GM19452 (cell line): Measurements from ENCODE around the gene HIC2.
"Not testable (repeated sequence)": the region's sequence is repeated elsewhere in the genome, so short reads cannot be mapped to it uniquely, and the experiment has no call there.

Experiments used
- ATAC-seq: cut with Tn5 transposase; IDR thresholded peaks from one replicate; pipeline ENCODE4 v1.9.1; 2021; ENCODE audit not compliant: unreplicated experiment

The HIC2 gene

DNA sequence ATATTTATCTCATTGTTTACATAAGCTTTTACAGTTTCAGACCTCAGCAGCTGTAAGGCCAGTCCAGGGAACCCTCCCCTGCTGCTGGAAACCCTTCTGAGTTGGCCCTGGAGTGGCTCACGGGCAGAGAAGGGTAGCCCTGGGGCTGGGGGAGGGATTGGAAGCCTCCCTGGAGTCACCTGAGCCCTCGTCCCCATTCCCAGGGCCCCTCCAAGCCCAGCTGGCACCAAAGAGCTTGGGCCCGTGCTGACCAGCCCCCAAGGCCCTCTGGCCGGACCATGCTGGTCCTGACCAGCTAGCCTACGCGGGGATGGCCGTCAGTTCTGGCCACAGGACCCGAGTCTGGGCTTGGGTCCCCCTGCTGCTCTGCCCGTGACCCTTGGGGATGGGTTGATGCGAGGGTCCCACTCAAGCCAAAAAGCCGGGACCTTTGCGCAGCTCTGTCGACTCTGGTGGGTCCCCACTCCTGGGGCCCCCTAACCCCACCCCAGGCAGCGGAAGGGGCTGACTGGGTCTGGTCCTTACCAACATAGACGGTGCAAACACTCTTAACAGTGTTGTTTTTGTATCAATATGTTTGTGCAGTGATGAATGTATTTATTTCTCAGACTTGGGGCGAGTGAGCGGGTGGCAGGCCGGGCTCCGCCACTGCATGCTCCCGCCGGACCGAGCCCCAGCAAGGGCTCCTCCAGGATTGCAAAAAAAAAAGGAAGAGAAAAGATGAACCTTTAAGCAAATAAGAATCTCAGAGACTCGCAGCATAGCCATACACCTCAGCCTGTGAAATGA is 32.6 kb downstream of the HIC2 start:
- no peak for ATAC-seq

DNA sequence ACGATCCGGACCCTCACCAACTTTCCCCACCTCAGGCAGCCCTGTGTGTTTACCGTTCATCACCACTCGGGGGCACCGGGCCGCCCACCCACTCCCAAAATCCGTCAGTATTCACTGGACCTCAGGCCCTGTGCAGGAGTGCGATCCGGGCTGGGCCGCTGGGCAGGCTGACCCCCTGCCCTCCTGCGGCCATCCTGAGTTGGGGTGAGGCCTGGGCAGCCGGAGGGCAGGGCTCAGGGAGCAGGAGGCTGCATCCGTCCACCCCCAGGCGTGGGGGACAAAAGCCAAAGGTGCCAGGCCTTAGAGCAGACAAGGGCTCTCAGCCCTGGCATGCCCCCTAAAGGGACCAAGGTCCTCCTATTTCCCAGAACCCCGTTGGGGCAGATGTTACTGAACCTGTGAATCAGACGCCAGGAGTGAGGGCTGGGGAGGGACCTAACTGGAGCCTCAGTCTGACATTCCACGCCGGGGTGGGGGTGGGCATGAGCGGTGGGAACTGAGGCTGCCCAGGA is 33.2 kb downstream of the HIC2 start:
- ATAC-seq = no peak

DNA sequence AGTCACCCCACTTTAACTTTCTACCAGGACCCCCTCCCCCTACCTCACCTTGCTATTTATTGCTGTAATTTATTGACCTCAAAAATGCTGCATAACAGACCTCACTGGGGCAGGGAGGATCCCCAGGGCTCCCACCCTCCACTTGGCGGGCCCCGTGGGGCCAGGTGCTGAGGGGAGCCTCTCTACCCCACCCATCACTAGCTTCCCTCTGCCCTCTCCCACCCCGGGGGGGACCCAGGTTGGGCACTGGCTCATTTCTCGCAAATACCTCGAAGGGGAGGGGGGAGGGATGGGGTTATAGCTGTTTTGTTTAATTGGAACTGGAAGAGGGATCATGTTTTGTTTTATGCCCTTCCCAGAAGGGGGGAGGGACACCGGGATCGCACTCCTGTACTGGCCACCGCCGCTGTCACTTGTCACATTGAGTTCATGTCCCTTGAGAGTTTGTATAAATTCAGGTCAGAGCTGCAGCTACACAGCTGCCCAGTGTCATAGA is 33.7 kb downstream of the HIC2 start:
- no peak for ATAC-seq

DNA sequence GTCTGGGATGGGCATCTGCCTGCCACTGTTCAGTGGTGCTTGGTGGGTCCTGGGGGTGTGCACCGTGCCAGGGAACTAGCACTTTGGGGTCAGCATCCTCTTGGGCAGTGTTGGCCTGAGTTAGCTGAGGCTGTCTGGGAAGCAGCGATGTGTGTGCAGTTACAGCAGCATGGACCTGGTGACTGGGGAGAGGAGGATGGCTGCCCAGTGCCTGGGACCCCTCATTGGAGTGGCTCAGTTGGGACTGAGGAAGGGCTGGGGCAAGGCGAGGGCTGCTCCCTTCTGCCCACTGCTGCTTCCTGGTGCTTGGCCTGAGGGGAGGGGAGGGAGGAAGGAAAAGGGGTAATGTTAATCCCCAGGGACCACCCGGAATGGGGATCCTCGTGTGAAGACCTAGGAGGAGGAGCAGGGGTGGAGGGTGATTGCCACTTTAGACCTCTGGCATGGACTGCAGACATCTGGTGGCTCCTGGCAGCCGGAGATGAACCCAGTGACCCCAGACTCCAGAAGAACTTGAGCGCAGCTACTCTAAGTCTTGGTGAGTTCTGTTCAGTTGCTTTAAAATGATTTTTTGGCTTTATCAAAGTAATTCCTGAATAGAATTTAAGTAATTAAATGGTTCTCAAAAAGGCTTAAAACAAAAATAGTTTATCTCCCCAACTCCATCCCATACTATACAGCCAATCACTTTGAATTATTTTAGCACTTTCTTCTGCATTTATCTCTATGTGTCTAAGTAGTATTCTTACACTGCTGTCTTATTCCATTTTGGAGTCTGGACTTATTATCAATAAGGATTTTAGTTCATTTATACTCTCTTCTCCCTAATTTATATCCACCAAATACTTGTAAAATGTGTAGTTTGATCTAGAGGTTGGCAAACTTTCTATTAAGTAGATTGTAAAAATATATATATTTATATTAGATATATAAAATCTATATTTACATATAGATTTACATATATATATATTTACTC is 34.7 kb downstream of the HIC2 start:
- no peak for ATAC-seq

DNA sequence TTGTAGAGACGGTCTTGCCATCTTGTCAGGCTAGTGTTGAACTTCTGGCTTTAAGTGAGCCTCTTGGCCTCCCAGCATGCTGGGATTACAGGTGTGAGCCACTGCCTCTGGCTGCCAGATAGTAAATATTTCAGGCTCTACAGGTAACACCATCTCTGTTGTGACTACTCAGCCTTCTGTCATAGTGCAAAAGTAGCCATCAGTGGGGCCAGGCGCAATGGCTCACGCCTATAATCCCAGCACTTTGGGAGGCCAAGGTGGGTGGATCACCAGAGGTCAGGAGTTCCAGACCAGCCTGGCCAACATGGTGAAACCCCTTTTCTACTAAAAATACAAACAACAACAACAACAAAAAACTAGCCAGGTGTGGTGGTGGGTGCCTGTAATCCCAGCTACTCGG is 35.5 kb downstream of the HIC2 start:
- not testable (repeated sequence) for ATAC-seq

DNA sequence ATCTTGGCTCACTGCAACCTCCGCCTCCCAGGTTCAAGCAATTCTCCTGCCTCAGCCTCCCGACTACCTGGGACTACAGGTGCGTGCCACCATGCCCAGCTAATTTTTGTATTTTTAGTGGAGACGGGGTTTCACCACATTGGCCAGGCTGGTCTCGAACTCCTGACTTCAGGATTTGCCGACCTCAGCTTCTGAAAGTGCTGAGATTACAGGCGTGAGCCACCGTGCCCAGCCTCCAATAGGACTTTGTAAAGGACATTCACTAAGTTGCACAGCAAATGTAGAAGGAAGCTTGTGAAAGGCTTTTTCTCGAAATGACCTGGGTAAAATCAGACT is 37.8 kb downstream of the HIC2 start:
- not testable (repeated sequence) for ATAC-seq

DNA sequence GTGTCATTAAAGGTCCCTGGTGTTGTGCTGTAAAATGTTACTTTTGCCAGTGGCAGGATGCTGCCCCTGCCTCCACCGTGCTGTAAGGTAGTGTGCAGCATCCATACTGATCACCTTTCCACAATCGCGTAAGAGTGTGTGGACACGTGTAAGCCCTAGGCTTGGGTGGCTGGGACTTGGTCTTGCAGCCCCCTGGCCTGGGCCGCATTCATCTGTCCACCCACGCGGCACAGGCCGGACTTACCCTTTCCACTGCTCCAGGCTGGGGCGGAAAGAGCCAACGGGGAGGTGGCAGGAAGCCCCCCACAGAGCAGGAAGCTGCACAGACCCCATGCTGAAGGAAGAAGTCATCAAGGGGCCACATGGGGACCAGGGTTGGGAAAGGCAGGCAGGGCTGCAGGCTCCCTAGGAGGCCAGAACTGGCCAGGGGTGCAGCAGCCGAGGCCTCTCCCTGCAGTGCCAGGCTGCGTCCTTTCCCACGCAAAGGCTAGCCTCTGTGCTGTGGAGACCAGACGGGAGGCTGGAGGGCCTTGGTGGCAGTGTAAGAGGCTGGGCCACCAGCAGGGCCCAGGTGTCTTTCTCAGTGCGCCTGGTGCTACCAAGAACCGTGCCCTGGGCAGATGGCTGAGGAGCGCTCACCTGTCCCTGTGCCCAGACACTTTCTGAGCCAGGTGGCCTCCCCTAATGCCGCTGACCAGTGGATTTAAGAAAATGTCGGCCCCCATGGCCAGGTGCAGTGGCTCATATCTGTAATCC is 38.3 kb downstream of the HIC2 start:
- no peak for ATAC-seq

DNA sequence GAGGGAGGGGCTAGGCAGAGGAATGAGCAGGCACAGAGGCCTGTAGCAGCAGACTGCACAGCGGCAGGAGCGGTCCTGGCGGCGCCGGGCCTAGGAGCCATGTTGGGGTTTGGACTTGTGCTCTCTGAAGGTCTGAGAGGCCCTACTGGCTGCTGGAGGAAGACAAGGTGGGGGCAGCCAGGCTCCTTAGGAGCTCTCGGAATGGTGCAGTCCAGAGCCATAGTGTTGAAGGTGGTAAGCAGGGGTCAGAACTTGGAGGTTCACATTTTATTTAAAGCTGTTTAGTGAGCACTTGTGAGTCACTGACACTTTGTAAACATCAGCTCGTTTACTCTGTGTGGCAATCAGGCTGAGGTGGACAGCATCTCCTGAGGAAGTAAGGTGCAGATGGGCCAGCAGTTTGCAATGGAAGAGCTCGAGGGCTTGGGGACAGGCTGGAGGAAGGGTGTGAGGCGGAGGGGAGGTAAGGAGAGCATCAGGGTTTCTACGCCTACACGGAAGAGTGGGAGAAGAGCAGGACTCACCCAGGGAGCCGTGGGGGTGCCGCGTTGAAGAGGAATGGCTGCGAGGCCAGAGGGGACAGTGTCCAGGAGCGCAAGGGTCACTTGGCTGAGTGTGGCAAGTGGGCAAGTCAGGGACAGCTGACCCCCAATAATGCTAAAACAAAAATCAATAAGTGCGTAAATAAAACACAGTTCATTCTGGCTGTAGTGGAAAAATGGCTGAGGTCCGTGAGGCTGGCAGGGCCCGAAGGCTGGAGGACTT is 40.0 kb downstream of the HIC2 start:
- ATAC-seq = no peak

DNA sequence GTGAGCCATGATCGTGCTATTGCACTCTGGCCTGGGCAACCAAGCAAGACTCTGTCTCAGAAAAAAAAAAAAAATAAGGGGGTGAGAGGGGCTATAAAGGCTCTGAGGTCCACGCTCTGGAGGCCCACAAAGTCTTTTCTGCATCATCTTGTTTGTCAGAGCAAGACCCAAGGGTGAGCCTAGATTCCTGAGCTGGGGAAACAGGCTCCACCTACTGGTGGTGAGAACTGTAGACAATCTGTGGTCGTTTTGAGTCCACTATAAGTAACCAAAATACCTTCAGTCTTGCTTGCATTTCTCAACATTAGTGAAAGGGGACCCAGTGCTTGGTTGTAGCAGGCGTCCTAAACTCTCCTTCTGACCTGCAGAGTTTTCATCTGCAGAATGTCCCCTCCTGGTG is 45.5 kb downstream of the HIC2 start:
- not testable (repeated sequence) for ATAC-seq

DNA sequence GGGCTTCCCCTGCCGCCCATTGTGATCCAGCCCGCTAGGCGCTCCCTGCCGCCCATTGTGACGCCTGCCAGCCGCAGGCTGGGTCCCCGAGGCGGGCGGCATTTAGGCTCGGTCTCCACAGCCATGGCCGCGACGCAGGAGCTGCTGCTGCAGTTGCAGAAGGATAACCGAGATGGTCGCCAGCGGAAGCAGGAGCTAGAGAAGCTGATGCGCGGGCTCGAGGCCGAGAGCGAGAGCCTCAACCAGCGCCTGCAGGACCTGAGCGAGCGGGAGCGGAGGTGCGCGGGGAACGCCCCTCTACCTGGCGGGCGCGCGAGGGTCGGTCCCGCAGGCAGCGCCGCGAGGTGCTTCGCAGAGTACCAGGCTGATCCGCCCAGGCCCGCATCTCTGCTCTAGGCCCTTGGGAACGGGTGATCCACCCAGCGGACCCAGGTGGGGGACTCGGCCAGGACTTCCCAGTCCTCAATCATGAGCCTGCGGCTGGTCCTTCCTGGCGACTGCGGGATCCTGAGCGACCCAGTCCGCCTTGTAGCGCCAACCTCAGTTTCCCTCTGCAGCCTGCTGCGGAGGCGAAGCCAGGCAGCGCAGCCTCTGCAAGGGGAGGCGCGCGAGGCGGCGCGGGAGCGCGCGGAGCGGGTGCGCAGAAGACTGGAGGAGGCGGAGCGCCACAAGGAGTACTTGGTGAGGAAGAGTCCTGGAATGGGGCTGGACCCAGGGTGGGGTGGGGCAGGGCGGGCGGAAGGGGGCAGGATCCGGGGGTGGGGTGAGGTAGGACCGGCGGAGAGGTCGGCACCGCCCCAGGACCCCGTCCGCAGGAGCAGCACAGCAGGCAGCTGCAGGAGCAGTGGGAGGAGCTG is 50.4 kb downstream of the HIC2 start, which contains the start of gene TMEM191C:
TSS of gene TMEM191C (plus strand) at position 51 of the 857 bp plus-strand sequence. CDS start at position 124, 73 bp downstream.
- ATAC-seq = not testable (repeated sequence)

DNA sequence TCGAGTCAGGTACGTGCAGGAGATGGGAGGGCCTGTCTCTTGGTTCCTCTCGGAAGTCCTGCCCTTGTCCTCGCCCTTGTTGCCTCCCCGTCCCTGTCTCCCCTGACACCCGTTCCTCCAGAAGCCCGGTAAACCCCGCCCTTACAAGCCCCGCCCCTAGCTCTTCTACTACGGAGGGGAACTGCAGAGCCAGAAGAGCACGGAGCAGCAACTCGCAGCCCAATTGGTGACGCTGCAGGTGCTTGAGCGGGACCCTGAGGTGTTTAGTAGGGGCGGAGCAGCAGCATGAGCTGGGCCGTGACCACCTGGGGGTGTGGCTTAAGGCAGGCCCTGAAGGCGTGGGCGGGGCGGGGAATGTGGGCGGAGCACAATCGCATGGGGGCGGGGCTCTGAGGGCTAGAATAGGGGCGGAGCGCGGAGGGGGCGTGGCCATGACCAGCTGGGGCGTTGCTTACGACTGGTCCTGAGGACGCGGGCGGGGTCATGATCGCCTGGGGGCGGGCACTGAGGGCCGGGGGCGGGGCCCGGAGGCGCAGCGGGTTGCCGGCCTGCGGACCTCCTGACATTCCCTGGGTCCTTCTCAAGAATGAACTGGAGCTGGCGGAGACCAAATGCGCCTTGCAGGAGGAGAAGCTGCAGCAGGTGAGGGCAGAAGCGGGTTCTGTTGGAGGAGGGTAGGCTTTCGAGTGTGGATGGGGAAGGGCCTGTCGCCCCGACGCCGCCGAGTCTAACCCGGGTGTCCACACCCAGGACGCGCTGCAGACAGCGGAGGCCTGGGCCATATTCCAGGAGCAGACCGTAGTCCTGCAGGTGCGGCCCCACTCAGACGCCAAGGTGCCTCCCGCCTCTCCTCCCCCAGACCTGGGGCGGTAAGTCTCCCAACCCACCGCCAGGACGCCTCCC is 51.3 kb downstream of the HIC2 start:
- peak; percentile 78 for ATAC-seq

DNA sequence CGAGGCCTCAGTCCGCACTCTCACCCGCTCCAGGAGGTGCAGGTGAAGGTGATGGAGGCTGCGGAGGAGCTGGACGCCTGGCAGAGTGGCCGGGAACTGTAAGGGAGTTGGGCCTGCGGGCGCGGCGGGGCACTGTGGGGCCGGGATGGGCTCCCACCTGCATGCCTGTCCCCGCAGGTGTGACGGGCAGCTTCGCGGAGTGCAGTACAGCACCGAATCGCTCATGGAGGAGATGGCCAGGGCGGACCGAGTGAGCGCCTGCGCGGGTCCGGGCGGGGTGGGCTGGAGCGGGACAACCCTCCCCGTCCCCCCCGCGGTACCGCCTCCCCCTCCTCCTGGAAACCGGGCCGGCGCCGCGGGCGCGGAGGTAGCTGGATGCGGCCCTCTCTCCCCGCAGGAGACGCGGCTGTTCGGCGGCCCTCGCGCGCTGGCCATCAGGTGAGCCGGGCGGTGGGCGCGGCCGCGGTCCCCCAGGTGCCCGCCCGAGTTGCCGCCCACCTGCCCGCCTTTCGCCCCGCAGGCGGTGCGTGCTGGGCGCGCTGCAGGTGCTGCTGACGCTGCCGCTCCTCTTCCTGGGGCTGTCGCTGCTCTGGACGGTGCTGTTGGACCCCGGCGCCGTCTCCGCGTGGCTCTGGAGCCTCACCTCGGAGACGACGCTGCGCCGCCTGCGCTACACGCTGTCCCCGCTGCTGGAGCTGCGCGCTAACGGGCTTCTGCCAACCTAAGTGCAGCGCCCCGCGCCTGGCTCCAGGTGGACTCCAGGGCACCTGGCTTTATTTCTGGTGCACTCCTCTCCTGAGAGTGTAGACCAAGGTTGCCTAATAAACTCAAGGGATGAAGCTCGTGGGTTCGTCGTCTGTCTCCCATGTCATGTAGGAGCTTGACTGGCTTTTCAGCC is 52.2 kb downstream of the HIC2 start:
- not testable (repeated sequence) for ATAC-seq

DNA sequence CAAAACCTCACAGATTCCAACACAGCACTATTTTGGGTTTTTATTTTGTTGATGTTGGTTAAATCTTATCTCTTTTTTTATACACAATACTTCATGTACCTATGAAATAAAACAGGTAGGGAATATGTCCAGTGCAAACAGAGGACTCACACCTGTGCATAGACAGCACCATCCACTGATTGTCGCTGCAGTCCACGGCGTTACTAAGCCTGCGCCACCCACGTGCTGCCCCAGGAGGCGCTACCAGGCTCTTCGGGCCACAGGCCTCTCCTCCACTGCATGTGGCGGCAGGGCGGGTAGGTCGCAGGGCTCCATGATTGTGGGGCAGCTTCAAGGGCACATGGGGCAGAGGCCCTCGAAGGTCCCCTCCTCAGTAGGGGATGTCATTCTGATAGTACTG is 55.8 kb downstream of the HIC2 start:
- ATAC-seq = not testable (repeated sequence)

DNA sequence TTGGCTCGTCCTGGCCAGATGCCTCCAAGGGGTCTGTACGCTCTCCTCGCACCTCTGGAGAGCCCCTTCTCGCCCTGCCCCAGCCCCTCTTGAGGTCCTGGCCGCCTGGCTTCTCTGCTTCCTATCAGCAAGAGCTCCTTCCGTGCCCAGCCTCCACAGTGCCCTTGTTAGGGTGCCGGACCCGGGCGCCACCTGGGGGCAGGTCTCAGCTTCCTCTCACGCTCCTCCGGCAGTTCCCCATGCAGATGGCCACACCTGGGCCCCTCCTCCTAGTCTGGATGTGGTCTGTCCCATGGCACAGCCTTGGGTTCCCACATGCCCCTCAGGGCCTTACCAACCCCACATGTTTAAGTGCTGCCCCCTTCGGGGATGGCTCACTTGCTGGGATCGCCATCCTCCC is 56.5 kb downstream of the HIC2 start:
- ATAC-seq = not testable (repeated sequence)

DNA sequence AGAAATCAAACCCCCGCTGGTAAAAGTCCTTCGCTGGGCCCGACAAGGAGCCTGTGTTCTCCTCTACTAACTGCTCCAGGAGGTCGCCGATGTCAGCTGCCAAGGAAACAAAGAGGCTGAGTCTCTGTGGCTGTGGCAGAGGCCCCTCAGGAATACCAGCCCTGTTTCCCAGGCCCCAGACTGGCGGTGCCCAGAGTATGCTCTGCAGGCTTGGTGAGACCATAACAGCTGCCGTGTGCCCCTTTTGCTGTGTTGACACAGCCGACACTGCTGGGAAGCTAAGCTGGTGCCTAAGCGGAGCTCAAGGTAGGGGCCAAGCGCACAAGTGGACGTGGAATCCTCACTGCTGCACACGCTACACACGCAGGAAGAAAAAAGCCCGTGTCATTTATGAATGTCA is 66.9 kb downstream of the HIC2 start:
- ATAC-seq = not testable (repeated sequence)

DNA sequence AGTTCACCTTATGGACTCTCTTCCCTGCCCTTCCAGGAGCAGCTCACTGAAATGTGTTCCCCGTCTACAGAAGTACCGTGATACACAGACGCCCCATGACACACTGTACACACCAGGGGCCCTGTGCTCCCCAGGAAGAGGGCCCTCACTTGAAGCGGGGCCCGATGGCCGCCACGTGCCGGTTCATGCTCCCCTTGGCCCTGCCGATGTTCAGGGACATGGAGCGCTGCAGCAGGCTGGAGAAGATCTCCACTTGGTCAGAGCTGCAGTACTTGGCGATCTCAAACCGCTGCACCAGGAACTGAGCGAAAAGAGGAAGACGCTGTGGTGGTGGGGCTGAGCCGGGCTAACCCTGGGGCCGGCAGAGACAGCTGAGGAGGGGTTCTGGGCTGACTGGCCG is 70.6 kb downstream of the HIC2 start:
- not testable (repeated sequence) for ATAC-seq

DNA sequence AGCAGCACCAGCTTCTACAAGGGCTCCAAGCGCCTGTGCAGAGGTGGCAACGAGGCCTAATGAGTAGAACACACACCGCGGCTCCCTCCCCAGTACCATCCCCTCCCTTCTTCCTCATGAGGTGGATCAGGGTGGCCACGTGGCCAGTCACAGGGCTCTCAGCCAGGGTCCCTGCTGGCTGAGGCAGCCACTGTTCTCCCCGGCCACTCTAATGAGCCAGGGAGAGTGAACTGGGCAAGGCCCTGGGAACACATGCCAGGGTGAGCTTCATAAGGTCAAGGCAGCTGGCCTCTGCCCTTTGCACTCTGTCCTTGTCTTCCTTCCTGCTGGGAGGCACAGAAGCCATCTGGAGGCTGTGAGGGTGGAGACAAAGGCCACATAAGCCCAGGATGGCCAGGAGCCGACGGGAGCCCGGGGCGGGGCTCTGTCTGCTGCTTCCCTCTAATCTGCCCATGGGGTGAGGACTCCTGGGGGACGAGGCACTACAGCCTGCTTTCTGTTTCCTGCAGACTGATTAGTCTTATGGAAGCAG is 72.0 kb downstream of the HIC2 start:
- not testable (repeated sequence) for ATAC-seq
